Mesodermal cell (in vitro differentiated cells): ENCODE data around the gene RBCK1.

ENCODE experiments used
- H3K27ac ChIP-seq: 2 replicates; pipeline ENCODE4 v1.7.0; 2013; ENCODE audit warnings: mild to moderate bottlenecking, low read depth, low read length, moderate library complexity; ENCODE audit not compliant: severe bottlenecking
- H3K36me3 ChIP-seq: 2 replicates; pipeline ENCODE4 v1.7.1; 2013; ENCODE audit warnings: mild to moderate bottlenecking, low read length, moderate library complexity; ENCODE audit not compliant: control insufficient read depth, insufficient read depth
- H3K4me1 ChIP-seq: one replicate; pipeline ENCODE4 v1.7.1; 2013; ENCODE audit warnings: mild to moderate bottlenecking, low read length; ENCODE audit not compliant: insufficient read depth, control insufficient read depth, poor library complexity, severe bottlenecking
- H3K4me3 ChIP-seq: 2 replicates; pipeline ENCODE4 v1.7.0; 2013; ENCODE audit warnings: low read length, control low read depth, mild to moderate bottlenecking; ENCODE audit not compliant: insufficient read depth, poor library complexity, severe bottlenecking; ENCODE audit errors: extremely low read depth
- H3K9me3 ChIP-seq: 2 replicates; pipeline ENCODE4 v1.7.1; 2013; ENCODE audit warnings: mild to moderate bottlenecking, low read length, moderate library complexity; ENCODE audit not compliant: control insufficient read depth
- WGBS, 2 experiments: methylation state at CpG; one replicate each; pipeline ENCODE4 v1.1.5; 2013; ENCODE audit warnings: missing lambda C conversion rate in 2 of 2; ENCODE audit not compliant: insufficient coverage in 2 of 2; 5-methylcytosine and 5-hydroxymethylcytosine counted together

Gene RBCK1

DNA sequence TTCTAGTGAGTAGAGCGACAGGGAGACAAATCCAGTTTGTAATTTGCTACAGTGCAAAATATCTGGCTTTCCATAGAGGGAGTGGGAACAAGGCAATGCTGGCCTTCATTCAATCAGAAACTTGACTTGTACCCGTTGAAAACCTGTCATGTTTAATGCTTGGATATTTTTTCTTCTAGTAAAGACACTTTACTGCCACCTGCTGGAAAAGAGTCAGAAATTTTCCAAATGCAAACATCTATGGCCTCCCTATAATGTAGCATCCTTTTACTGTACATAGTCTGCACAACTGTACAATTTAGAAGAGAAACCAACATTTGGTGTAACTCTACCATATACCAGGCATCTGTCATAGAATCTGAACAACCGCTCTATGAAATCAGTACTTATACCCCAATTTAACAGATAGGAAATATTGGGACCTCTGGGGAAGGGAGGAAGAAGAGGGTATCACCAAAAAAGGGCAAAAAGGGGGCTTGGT, 70.9 kb downstream of the RBCK1 start:
- 50% methylated on average over 1 of the region's 3 CpGs; no CpG with 5 or more reads in 1 of the 2 experiments for WGBS, 2 experiments
- Histone ChIP-seq H3K4me3 (no peak overlapping the region), H3K27ac (no peak overlapping the region)

DNA sequence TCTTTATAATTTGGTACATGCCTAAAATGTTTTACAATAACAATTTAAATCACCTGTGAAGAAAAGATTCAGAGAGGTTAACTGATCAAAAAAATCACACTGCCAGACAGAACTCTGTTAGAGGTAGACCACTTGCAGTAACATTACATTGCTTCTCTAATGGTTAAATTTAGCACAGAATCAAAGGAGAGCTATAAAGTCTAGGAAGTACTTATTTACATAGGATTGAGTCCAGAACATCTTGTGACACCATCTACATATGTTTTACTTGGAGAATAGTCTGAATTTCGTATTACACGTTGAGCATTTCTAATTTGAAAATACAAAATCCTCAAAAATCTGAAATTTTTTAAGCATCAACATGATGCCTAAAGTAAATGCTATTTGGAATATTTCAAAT, 71.4 kb downstream of the RBCK1 start:
- Histone ChIP-seq H3K27ac (no peak overlapping the region), H3K36me3 (peaks cover 82% of the 10 kb centered on the region), H3K4me1 (no peaks in the 10 kb centered on the region), H3K4me3 (no peak overlapping the region), H3K9me3 (no peaks in the 10 kb centered on the region)
- WGBS, 2 experiments: no CpG with 5 or more reads among the region's 2 CpGs

More for the DNA sequence above, 70.9 kb downstream of the RBCK1 start:
- Histone ChIP-seq H3K4me1 (no peaks in the 10 kb centered on the region), H3K9me3 (no peaks in the 10 kb centered on the region), H3K36me3 (peaks cover 82% of the 10 kb centered on the region)

DNA sequence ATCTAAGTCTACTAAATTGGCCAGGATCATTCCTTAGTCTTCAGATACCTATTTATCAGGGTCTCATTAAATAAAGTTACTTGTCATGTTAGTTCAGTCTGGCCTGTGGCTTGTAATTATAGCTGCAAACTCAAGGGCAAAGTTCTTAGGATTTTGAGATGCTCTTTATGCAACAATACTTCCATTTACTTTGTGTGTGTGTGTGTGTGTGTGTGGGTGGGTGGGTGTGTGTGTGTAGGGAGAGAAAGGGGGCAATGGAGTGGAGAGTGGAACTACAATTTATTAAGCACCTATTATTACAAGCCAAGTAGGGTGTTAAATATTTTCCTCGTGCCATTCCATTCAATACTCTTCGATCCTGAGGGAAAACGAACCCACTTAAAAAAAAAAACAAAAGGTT, 71.9 kb downstream of the RBCK1 start:
- no peak overlapping the region for H3K27ac ChIP-seq
- no peaks in the 10 kb centered on the region for H3K9me3 ChIP-seq
- H3K4me1 ChIP-seq: no peaks in the 10 kb centered on the region
- no peak overlapping the region for H3K4me3 ChIP-seq
- peaks cover 85% of the 10 kb centered on the region for H3K36me3 ChIP-seq
- no CpG with 5 or more reads among the region's 3 CpGs for WGBS, 2 experiments

DNA sequence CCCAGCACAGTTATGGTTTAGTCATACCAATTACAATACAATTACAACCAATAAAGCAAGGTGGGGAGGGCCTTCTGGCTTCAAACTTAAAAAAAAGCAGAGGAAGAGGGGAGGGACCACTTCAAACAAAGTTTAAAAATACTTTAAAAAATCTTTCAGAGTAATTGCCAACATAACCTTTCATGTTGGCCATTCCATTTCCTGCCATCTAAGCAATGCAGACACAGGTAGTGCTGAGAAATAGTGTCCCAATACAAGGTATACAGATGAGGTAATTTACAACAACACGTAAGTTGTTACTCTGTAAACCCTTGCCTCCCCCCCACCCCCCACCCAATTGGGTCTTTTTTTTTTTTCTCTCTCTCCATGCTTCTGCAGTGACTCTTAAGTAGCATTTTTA, 73.1 kb downstream of the RBCK1 start:
- Histone ChIP-seq H3K4me3 (no peak overlapping the region), H3K9me3 (no peaks in the 10 kb centered on the region), H3K27ac (no peak overlapping the region), H3K4me1 (no peaks in the 10 kb centered on the region), H3K36me3 (peaks cover 94% of the 10 kb centered on the region)
- 100% methylated on average over 1 of the region's 1 CpG; no CpG with 5 or more reads in 1 of the 2 experiments for WGBS, 2 experiments
